ENCODE data around the gene GARNL3. TPM values are rescaled to one million over a fixed set of nuclear protein-coding genes. Genes with fewer than 3 reads are reported as not detected.

GARNL3 gene
- total and polyA plus RNA-seq, 2 of the 13 experiments (the other 11 are each of a cell fraction or from before 2014, with no cell fraction given): 3.9 to 11.0 TPM

GRCh38 chr9:127277770-127278169 lies 13.2 kb downstream of the GARNL3 start:
- 0 out of 5 replicates have a peak, but pooled peaks cover 1 to 2% of the 10 kb centered on the region in 2 experiments for H3K36me3 ChIP-seq (replicated peaks in 1 of 2; ENCODE audit: control insufficient read depth in 1 of 2, insufficient read depth in 2 of 2, low read length in 2 of 2)
- H3K9me3 ChIP-seq (ENCODE audit: low read length): no peaks in the 10 kb centered on the region
- ChIA-PET POLR2A (no interaction called here), CTCF (ENCODE audit: low intra/inter-chr PET ratio, low total read pairs) (no interaction called here)
- ATAC-seq: no peak
- H3K4me1 ChIP-seq (ENCODE audit: insufficient read depth, low read length): 0 out of 2 replicates have a peak, but pooled peaks cover 6% of the 10 kb centered on the region
- H3K27me3 ChIP-seq (ENCODE audit: control insufficient read depth in 1 of 2, insufficient read depth in 2 of 2, low read length in 2 of 2): no peaks in the 10 kb centered on the region
- H2AFZ ChIP-seq (ENCODE audit: low read length): no peak overlapping the region
- H3K4me2 ChIP-seq (ENCODE audit: low read depth, low read length): no peak overlapping the region
- in situ Hi-C loops (cut with HindIII; ENCODE audit: extremely low pct_ligation_motif_present, low pct_unique_long_range_greater_than_20kb): no loop called here
- no peaks in the 10 kb centered on the region for H4K20me1 ChIP-seq (ENCODE audit: insufficient read depth, low read length)
- TF ChIP-seq LCORL (IDR thresholded peaks at IDR 0.05) (peak; percentile 82), LCORL (CRISPR knock-in tag; IDR thresholded peaks at IDR 0.05) (no peak), ZBTB3 (CRISPR knock-in tag; IDR thresholded peaks at IDR 0.05; ENCODE audit: borderline replicate concordance, low read depth) (no peak)
- H3K79me2 ChIP-seq (ENCODE audit: insufficient read depth, low read length): no peaks in the 10 kb centered on the region
- no peak overlapping the region for H3K4me3 ChIP-seq (replicated peaks in 1 of 3; ENCODE audit: insufficient read depth in 1 of 3, low read depth in 2 of 3, low read length in 3 of 3)
- H3K9ac ChIP-seq (ENCODE audit: insufficient read depth, low read depth, low read length): no peak overlapping the region
- no peak for DNase-seq (ENCODE audit: low spot score)
- H3K27ac ChIP-seq (ENCODE audit: extremely low read length, insufficient read depth, low read length): no peak overlapping the region
- intact Hi-C loops (cut with micrococcal nuclease; ENCODE audit: unreplicated experiment): no loop called here
- WGBS (ENCODE audit: low lambda C conversion rate): 97% methylated on average over 1 of the region's 1 CpG
- no TSS peak for BruUV-seq (replicated peaks)
- no peak for FAIRE-seq

GRCh38 chr9:127278372-127278771 lies 13.8 kb downstream of the GARNL3 start:
- no peak overlapping the region for H3K4me2 ChIP-seq (ENCODE audit: low read depth, low read length)
- POLR2A ChIA-PET: no interaction called here
- ATAC-seq: no peak

More at GRCh38 chr9:127278372-127278771, 13.8 kb downstream of the GARNL3 start:
- CTCF ChIA-PET (ENCODE audit: low intra/inter-chr PET ratio, low total read pairs): no interaction called here
- no peaks in the 10 kb centered on the region for H3K79me2 ChIP-seq (ENCODE audit: insufficient read depth, low read length)
- WGBS (ENCODE audit: low lambda C conversion rate): 95% methylated on average over 2 of the region's 2 CpGs
- no TSS peak for BruUV-seq (replicated peaks)
- DNase-seq (ENCODE audit: low spot score) (no peak), FAIRE-seq (no peak)
- in situ Hi-C loops (cut with HindIII; ENCODE audit: extremely low pct_ligation_motif_present, low pct_unique_long_range_greater_than_20kb): no loop called here
- no peak overlapping the region for H3K4me3 ChIP-seq (replicated peaks in 1 of 3; ENCODE audit: insufficient read depth in 1 of 3, low read depth in 2 of 3, low read length in 3 of 3)
- intact Hi-C loops (cut with micrococcal nuclease; ENCODE audit: unreplicated experiment): no loop called here
- 0 out of 5 replicates have a peak, but pooled peaks cover 1 to 2% of the 10 kb centered on the region in 2 experiments for H3K36me3 ChIP-seq (replicated peaks in 1 of 2; ENCODE audit: control insufficient read depth in 1 of 2, insufficient read depth in 2 of 2, low read length in 2 of 2)
- H3K27me3 ChIP-seq (ENCODE audit: control insufficient read depth in 1 of 2, insufficient read depth in 2 of 2, low read length in 2 of 2): no peaks in the 10 kb centered on the region
- TF ChIP-seq HMGXB4 (CRISPR knock-in tag; IDR thresholded peaks at IDR 0.05; ENCODE audit: borderline replicate concordance in 1 of 2, low read depth in 1 of 2) (no peak), TP53 (CRISPR knock-in tag; conservative IDR thresholded peaks at IDR 0.05) (no peak), ZEB1 (IDR thresholded peaks at IDR 0.05; ENCODE audit: insufficient replicate concordance, low read depth) (no peak), DR1 (CRISPR knock-in tag; IDR thresholded peaks at IDR 0.05) (no peak), TOPORS (CRISPR knock-in tag; IDR thresholded peaks at IDR 0.05) (no peak), ZNF816 (CRISPR knock-in tag; IDR thresholded peaks at IDR 0.05; ENCODE audit: borderline replicate concordance) (no peak), ZFP41 (CRISPR knock-in tag; IDR thresholded peaks at IDR 0.05; ENCODE audit: borderline replicate concordance) (no peak), ZNF260 (CRISPR knock-in tag; IDR thresholded peaks at IDR 0.05; ENCODE audit: borderline replicate concordance, low read depth) (no peak), ZBTB38 (CRISPR knock-in tag; IDR thresholded peaks at IDR 0.05) (no peak), ZNF709 (CRISPR knock-in tag; IDR thresholded peaks at IDR 0.05) (no peak)
- TF ChIP-seq, protein P1, sequence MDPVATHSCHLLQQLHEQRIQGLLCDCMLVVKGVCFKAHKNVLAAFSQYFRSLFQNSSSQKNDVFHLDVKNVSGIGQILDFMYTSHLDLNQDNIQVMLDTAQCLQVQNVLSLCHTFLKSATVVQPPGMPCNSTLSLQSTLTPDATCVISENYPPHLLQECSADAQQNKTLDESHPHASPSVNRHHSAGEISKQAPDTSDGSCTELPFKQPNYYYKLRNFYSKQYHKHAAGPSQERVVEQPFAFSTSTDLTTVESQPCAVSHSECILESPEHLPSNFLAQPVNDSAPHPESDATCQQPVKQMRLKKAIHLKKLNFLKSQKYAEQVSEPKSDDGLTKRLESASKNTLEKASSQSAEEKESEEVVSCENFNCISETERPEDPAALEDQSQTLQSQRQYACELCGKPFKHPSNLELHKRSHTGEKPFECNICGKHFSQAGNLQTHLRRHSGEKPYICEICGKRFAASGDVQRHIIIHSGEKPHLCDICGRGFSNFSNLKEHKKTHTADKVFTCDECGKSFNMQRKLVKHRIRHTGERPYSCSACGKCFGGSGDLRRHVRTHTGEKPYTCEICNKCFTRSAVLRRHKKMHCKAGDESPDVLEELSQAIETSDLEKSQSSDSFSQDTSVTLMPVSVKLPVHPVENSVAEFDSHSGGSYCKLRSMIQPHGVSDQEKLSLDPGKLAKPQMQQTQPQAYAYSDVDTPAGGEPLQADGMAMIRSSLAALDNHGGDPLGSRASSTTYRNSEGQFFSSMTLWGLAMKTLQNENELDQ (CRISPR knock-in tag; IDR thresholded peaks at IDR 0.05; ENCODE audit: borderline replicate concordance): no peak
- H3K27ac ChIP-seq (ENCODE audit: extremely low read length, insufficient read depth, low read length): no peak overlapping the region
- no peak overlapping the region for H2AFZ ChIP-seq (ENCODE audit: low read length)
- H3K9me3 ChIP-seq (ENCODE audit: low read length): no peaks in the 10 kb centered on the region
- H3K9ac ChIP-seq (ENCODE audit: insufficient read depth, low read depth, low read length): no peak overlapping the region
- H4K20me1 ChIP-seq (ENCODE audit: insufficient read depth, low read length): no peaks in the 10 kb centered on the region
- 0 out of 2 replicates have a peak, but pooled peaks cover 6% of the 10 kb centered on the region for H3K4me1 ChIP-seq (ENCODE audit: insufficient read depth, low read length)
